OCI-LY7 (cell line): ENCODE results near the gene ELP1. TPM values are rescaled to one million over a fixed set of nuclear protein-coding genes. Genes with fewer than 3 reads are reported as not detected.

Experiments
- BruUV-seq: library from RNA; stranded (reverse); fragments of 400-500 nt; replicated peaks from 2 replicates; lab custom pipeline; 2021; lab: Mats Ljungman, UMichigan
- CTCF ChIA-PET: fragments of 300-600 bp; sonication (Branson Sonifier 250); formaldehyde crosslinking; loops from one replicate; lab custom pipeline; 2022; ENCODE audit warnings: antibody characterized with exemption; ENCODE audit not compliant: unreplicated experiment; lab: Charles Lee
- POLR2A ChIA-PET: fragments of 300-600 bp; sonication (Branson Sonifier 250); formaldehyde crosslinking; loops from one replicate; lab custom pipeline; 2022; ENCODE audit warnings: antibody characterized with exemption; lab: Charles Lee
- DNase-seq: peaks from one replicate; pipeline ENCODE4 v3.0.0-alpha.2; 2015; ENCODE audit warnings: low spot score
- H2AFZ ChIP-seq: fragments of 200-600 bp; sonication (generic), shearing (Covaris generic); 2 replicates; pipeline ENCODE4 v1.6.1; 2014; ENCODE audit warnings: mild to moderate bottlenecking, antibody characterized with exemption, low read length, moderate library complexity
- H3K27ac ChIP-seq: fragments of 200-600 bp; sonication (generic); 2 replicates; pipeline ENCODE4 v1.5.1; 2014; ENCODE audit warnings: mixed run types, low read depth, mild to moderate bottlenecking, moderate library complexity, low read length, inconsistent platforms; ENCODE audit not compliant: poor library complexity, severe bottlenecking
- H3K36me3 ChIP-seq: fragments of 200-600 bp; sonication (generic); 2 replicates; pipeline ENCODE4 v1.6.1; 2014; ENCODE audit warnings: mild to moderate bottlenecking, antibody characterized with exemption, low read length, moderate library complexity, mixed read lengths; ENCODE audit not compliant: insufficient read depth
- H3K4me1 ChIP-seq: fragments of 200-600 bp; sonication (generic); 2 replicates; pipeline ENCODE4 v1.5.1; 2014; ENCODE audit warnings: mild to moderate bottlenecking, low read length; ENCODE audit not compliant: insufficient read depth, poor library complexity, severe bottlenecking
- H3K4me2 ChIP-seq: fragments of 200-600 bp; sonication (generic); 2 replicates; pipeline ENCODE4 v1.6.1; 2014; ENCODE audit warnings: mild to moderate bottlenecking, low read length
- H3K4me3 ChIP-seq: fragments of 200-600 bp; sonication (generic); 2 replicates; pipeline ENCODE4 v1.5.1; 2014; ENCODE audit warnings: mild to moderate bottlenecking, low read depth, low read length; ENCODE audit not compliant: poor library complexity, severe bottlenecking
- H3K79me2 ChIP-seq: fragments of 200-600 bp; sonication (generic); 2 replicates; pipeline ENCODE4 v1.6.1; 2016; ENCODE audit warnings: low read depth, mild to moderate bottlenecking, low read length, moderate library complexity, mixed read lengths; ENCODE audit not compliant: insufficient read depth
- H3K9me2 ChIP-seq: fragments of 200-600 bp; sonication (generic); 2 replicates; pipeline ENCODE4 v1.6.1; 2016; ENCODE audit warnings: mild to moderate bottlenecking, low read length, mixed read lengths; ENCODE audit not compliant: insufficient read depth
- H3K9me3 ChIP-seq: fragments of 200-600 bp; sonication (generic); 2 replicates; pipeline ENCODE4 v1.6.1; 2014; ENCODE audit warnings: mild to moderate bottlenecking, mixed run types, low read length, mixed read lengths
- H4K20me1 ChIP-seq: fragments of 200-600 bp; sonication (generic); 2 replicates; pipeline ENCODE4 v1.6.1; 2014; ENCODE audit warnings: mild to moderate bottlenecking, antibody characterized with exemption, low read length, moderate library complexity, mixed read lengths; ENCODE audit not compliant: insufficient read depth
- EZH2phosphoT487 ChIP-seq: fragments of 200-600 bp; sonication (generic); IDR thresholded peaks from 2 replicates; pipeline ENCODE4 v1.6.1; 2018; ENCODE audit warnings: low read depth, borderline replicate concordance, mild to moderate bottlenecking, mixed run types, antibody characterized with exemption, low read length, moderate library complexity, mixed read lengths
- intact Hi-C: fragments of 100-400 bp; cut with micrococcal nuclease; formaldehyde crosslinking; loops from one replicate; pipeline ENCODE4 v1.10.0; 2022; ENCODE audit not compliant: unreplicated experiment
- total RNA-seq, 2 experiments: library from RNA; depleted of rRNA in 1 of 2; stranded (reverse); fragments of >200 nt in 1 of 2; shearing (Covaris generic) in 1 of 2; gene quantifications; 2 replicates each; pipeline ENCODE4 v1.2.3, GENCODE V29; 2014 to 2022
- TF ChIP-seq, protein P1 (sequence below): fragments of 200-600 bp; sonication (generic); conservative IDR thresholded peaks from 2 replicates; pipeline ENCODE4 v1.5.1; 2014; ENCODE audit warnings: mild to moderate bottlenecking, antibody characterized with exemption, low read length, moderate library complexity, mixed read lengths

Gene ELP1
- total RNA-seq, 2 experiments from 2014 or later, result 33.3 to 42.0 TPM

DNA sequence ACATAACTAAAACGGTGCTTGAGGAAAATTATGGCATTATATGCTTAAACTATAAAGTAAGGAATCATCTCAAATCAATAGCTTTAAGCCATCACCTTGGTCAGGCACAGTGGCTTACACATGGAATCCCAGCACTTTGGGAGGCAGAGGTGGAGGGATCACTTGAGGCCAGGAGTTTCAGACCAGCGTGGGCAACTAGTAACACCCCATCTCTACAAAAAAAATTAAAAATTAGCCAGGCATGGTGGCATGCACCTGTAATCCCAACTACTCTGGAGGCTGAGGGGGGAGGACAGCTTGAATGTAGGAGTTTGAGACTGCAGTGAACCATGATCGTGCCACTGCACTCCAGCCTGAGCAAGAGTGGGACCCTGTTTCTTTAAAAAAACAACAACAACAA, 49.2 kb downstream of the ELP1 start:
- H2AFZ ChIP-seq, result no peak overlapping the region
- no peaks in the 10 kb centered on the region for H3K79me2 ChIP-seq
- H3K9me2 ChIP-seq, result no peaks in the 10 kb centered on the region
- TF ChIP-seq EZH2phosphoT487, result no peak
- TF ChIP-seq, protein P1, sequence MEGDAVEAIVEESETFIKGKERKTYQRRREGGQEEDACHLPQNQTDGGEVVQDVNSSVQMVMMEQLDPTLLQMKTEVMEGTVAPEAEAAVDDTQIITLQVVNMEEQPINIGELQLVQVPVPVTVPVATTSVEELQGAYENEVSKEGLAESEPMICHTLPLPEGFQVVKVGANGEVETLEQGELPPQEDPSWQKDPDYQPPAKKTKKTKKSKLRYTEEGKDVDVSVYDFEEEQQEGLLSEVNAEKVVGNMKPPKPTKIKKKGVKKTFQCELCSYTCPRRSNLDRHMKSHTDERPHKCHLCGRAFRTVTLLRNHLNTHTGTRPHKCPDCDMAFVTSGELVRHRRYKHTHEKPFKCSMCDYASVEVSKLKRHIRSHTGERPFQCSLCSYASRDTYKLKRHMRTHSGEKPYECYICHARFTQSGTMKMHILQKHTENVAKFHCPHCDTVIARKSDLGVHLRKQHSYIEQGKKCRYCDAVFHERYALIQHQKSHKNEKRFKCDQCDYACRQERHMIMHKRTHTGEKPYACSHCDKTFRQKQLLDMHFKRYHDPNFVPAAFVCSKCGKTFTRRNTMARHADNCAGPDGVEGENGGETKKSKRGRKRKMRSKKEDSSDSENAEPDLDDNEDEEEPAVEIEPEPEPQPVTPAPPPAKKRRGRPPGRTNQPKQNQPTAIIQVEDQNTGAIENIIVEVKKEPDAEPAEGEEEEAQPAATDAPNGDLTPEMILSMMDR, result no peak
- H4K20me1 ChIP-seq, result no peaks in the 10 kb centered on the region
- peaks cover 79% of the 10 kb centered on the region for H3K36me3 ChIP-seq
- no peak overlapping the region for H3K27ac ChIP-seq
- intact Hi-C loops, result no loop called here
- BruUV-seq, result no TSS peak
- no peak overlapping the region for H3K4me3 ChIP-seq
- POLR2A ChIA-PET, result interaction anchor here (0.6 to 0.7 kb wide), 2 partner anchors 164 to 446 kb away, joined by 4 to 5 read pairs; no protein-coding TSS in a partner anchor
- no peak for DNase-seq
- CTCF ChIA-PET, result no interaction called here
- no peak overlapping the region for H3K4me2 ChIP-seq
- H3K4me1 ChIP-seq, result peaks cover 11% of the 10 kb centered on the region
- H3K9me3 ChIP-seq, result no peaks in the 10 kb centered on the region

- intact Hi-C loops, result no loop called here
- Histone ChIP-seq H3K79me2 (no peaks in the 10 kb centered on the region), H2AFZ (no peak overlapping the region), H3K4me3 (no peak overlapping the region), H3K4me1 (peaks cover 11% of the 10 kb centered on the region), H3K4me2 (no peak overlapping the region), H3K9me2 (no peaks in the 10 kb centered on the region), H3K9me3 (no peaks in the 10 kb centered on the region), H4K20me1 (no peaks in the 10 kb centered on the region), H3K36me3 (peaks cover 79% of the 10 kb centered on the region), H3K27ac (no peak overlapping the region)
- BruUV-seq, result no TSS peak
- no peak for DNase-seq
- CTCF ChIA-PET, result no interaction called here
- TF ChIP-seq EZH2phosphoT487, result no peak
- TF ChIP-seq, protein P1, result no peak
- POLR2A ChIA-PET, result interaction anchor here (0.6 to 0.7 kb wide), 2 partner anchors 19 to 1311 kb away, joined by 3 read pairs; no protein-coding TSS in a partner anchor
Observed at GRCh38 chr9:108883085-108883484, 50.8 kb downstream of the ELP1 start.

DNA sequence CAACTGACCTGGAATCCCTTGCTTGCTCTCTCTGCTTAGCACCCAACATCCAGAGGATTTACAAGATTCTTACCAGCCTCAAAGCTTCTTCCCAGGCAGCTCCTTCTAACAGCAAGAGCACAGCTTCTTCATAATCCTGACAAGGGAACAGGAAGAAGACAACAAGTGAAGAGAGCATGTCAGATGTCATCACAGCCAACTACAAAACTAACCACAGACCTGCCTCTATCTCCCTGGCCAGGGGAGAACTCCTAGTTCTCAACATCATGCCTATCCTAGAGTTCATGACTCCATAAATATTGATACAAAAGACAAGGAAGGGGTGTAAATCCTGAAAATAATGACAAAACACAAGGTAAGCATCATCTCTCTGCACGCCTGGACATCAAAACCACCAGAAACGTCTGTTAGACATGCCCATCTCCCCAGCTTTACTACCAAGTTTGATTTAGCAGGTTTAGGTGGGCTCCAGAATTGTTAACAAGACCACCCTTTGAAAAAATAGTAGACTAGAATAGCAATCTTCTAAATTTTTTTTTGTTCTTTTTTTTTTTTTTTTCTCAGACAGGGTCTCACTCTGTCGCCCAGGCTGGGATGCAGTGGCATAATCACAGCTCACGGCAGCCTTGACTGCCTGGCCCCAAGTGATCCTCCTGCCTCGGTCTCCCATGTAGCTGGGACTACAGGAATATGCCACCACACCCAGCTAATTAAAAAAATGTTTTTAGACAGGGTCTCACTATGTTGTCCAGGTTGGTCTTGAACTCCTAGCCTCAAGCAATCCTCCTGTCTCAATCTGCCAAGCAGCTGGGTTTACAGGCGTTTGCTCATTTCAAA, 51.7 kb downstream of the ELP1 start:
- Histone ChIP-seq H3K9me3 (no peaks in the 10 kb centered on the region), H3K4me2 (no peak overlapping the region), H3K27ac (no peak overlapping the region), H4K20me1 (no peaks in the 10 kb centered on the region), H3K4me1 (peaks cover 11% of the 10 kb centered on the region), H2AFZ (no peak overlapping the region), H3K79me2 (no peaks in the 10 kb centered on the region), H3K36me3 (peaks cover 80% of the 10 kb centered on the region), H3K9me2 (no peaks in the 10 kb centered on the region), H3K4me3 (no peak overlapping the region)
- no peak for DNase-seq
- CTCF ChIA-PET, result no interaction called here
- TF ChIP-seq, protein P1, result no peak
- no peak for TF ChIP-seq EZH2phosphoT487
- intact Hi-C loops, result no loop called here
- BruUV-seq, result no TSS peak
- POLR2A ChIA-PET, result interaction anchor here (0.6 kb wide), 1 partner anchor 1312 kb away, joined by 3 read pairs; no protein-coding TSS in a partner anchor
